Neural progenitor cell (in vitro differentiated cells): ENCODE data around the gene GABBR1.

Experiments
- CTCF ChIP-seq: fragments of 200-600 bp; sonication (generic); IDR thresholded peaks from 2 replicates; pipeline ENCODE4 v1.5.1; 2017; ENCODE audit warnings: antibody characterized with exemption, mild to moderate bottlenecking
- EZH2 ChIP-seq: fragments of 200-600 bp; sonication (generic); IDR thresholded peaks from 2 replicates; pipeline ENCODE4 v1.6.1; 2017; ENCODE audit warnings: antibody characterized with exemption, mild to moderate bottlenecking, moderate library complexity
- EZH2phosphoT487 ChIP-seq: fragments of 200-600 bp; sonication (generic); IDR thresholded peaks from 2 replicates; pipeline ENCODE4 v1.6.1; 2017; ENCODE audit warnings: antibody characterized with exemption

- TF ChIP-seq CTCF (no peak), EZH2 (no peak), EZH2phosphoT487 (no peak)
These were observed 104.6 kb downstream of the GABBR1 start for GRCh38 chr6:29528300-29528931.
